HG03039 (cell line): ENCODE results near the gene ARHGDIA.

ENCODE experiments used
- ATAC-seq: cut with Tn5 transposase; IDR thresholded peaks from one replicate; pipeline ENCODE4 v1.9.1; 2021; ENCODE audit warnings: mild to moderate bottlenecking, moderate library complexity; ENCODE audit not compliant: unreplicated experiment

The ARHGDIA gene

DNA sequence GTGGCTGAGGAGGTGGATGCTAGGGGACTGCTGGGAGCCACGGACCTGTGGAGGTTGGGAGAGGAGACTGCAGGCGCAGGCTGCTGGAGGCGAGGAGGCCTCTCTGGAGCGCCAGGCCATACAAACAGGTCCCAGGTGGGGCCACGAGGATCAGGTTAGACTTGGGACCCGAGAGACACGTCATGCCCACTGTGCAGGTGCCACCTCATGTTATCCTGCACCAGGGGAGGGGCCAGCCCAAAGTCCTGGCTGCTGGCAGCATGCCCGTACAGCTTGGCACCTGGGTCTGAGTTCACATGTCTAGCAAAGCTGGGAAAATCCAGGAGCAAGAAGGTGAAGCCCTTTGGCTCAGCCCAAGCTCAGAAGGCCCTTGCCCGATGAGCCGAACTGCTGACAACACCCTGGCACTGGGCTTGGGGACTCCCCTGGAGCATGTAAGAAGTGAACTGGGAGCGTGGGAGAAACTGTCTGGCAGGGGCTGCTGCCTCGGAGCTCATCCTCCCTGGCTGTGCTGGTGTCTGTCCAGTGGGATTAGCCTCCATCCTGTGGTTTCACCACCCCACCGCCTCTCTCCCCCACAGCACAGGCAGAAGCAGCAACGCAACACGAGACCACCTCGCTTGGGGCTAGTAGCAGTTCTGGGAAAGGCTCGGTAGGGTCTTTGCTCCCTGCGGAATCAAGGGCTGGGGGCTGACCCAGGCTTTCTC, 5.3 kb downstream of the ARHGDIA start:
- ATAC-seq: no peak

DNA sequence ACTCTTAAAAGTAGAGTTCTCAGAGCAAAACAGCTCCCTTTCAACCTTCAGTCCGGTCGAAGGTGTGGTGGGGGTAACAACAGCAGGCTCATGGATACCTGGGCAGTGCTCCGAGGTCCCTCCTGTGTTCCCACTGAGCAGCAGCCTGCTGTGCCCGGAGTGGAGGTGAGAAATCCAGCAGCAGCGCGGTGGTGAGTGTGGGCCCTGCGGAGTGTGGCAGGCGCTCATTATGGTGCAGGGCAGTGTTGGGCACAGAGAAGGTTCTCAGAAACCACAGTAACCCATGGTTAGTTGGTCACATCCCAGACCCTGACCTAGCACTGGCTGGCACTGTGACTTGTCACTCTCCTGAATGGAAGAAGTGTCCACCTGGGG, 5.8 kb downstream of the ARHGDIA start:
- no peak for ATAC-seq

DNA sequence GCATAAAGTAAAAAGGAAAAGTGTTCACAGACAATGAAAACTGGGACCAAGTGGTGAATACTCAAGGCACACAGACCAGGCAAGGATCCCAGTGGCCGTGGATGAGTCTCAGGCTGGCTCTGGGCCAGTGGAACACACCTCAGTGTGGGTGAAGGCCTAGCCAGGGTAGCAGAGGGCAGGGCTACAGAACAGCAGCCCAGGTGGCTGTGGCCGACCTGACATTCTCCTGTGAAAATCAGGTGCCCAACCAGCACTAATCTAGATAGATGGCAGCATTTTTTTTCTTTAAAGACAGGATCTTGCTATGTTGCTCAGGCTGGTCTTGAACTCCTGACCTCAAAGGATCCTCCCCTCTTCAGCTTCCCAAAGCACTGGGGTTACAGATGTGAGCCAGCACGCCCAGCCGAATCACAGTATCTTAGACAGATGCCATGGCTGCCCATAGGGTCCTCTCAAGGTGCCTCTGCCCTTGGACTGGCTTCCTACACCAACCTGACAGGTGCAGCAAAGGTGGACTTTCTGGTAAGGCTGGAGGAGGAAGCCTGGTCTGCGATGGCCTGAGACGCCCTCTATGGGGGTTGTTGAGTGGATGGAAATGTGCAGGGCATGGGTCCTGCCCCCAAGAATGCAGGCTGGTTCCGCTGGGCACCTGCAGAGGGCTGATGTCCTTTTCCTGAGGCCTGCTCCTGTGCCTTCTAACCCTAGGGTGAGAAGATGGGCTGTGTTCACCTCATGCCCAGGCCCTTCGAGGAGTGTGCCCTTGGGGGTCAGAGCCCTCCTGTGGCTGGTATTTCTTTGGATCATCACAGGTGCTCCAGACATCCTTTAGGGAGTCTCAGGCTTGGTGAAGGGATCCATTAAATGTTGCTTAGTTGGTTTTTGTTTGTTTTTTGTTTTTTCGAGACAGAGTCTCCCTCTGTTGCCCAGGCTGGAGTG, 7.0 kb downstream of the ARHGDIA start:
- no peak for ATAC-seq

DNA sequence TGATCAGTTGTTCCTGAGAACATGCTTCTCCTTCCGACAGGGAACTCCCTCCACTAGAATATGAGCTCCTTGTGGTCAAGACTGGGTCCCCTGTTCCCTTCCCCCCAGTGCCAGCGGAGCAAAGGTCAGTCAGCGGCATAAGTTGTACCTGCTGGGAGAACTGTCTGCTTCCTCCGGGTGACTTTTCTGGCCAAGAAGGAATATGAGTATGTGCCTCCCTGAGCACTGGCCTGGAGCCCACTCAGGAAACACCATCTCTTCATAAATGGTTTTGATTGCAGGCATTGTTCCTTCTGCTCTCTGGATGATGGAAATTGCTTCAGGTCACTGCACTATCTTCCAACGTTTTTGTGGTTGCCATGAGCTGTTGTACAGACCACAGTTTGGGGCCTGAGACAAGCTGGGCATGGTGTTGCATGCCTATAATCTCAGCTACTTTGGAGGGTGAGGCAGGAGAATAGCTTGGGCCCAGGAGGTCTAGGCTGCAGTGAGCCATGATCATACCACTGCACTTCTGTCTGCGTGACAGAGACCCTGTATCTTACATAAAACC, 7.9 kb downstream of the ARHGDIA start:
- no peak for ATAC-seq

DNA sequence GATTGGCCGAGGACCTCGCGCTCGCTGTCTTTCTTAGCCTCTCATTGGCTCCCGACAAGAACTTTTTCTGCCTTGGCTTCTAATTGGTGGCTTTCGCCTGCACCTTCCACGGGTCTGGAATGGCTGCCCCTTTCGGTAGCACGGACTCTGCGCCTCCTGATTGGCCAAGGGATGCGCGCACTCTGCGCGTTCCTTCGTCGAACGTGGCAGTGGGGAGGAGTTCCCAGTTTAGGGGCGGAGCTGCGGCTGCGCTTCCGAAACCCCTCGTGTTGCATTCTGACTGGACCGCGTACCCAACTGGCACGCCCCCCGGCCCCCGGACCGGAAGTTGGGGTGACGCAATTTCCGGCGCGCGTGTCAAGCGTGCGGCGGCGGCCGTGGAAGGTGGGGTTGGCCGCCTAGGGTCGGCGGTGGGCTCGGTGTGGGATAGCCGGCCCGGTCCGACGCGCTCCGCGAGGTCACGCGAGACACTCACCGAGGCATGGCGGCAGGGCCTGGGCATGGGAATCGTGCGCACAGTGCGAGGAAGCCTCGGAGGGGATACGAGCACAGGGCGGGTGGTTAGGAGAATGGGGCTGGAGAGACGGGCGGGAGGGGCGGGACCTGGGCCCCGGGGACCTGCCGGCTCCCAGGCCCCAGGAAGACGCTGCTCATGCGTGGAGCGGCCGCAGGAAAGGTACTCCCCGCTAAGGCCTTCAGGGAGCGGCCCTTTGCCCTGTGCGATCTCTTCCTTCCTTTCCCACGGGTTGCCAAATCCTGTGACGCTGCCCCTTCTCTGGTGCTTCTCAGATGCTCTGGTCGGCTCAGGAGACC, 10.2 kb downstream of the ARHGDIA start:
- peak; percentile 73 for ATAC-seq

DNA sequence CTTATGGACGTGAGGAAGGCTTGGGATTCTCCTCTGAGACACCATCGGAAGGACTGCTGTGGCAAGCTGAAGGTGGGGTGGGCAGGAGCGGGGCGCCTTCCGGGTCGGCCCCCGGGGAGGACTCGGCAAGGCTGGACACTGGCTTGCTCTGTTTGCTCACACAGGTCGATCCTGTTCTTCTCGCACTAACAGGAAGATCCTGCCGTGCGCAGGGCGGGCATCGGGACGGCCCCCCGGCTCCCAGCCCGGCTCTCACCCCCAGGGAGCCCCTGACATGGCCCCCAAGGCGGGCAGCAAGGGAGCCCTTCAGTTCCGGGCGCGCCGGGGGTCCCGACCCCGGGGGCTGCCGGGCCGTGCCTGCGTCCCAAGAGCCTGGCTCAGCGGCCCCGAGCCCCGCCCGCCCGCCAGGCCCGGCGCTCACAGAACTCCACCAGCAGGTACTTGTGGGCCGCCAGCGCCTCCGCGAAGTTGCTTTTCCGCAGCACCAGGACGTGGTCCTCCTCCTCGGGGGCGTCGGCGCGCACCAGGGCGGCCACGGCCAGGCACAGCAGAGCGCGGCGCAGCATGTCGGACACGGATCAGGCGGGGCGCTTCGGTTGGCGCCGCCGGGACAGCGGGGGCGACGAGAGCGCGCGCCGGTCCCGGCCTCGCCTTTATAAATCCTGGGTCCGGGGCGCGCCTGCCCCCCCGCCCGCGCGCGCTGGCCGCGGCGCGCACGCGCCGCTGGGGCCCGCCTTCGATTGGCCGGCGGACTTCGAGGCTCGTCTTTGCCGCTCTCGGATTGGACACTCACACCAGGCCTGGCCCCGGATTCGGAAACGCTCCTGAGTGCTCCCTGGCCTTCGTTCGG, 11.0 kb downstream of the ARHGDIA start, which contains the start of gene P4HB:
TSS of gene P4HB (minus strand) at position 630 of the 850 bp plus-strand sequence. CDS start at position 566, 64 bp downstream.
- ATAC-seq: peak; percentile 5

DNA sequence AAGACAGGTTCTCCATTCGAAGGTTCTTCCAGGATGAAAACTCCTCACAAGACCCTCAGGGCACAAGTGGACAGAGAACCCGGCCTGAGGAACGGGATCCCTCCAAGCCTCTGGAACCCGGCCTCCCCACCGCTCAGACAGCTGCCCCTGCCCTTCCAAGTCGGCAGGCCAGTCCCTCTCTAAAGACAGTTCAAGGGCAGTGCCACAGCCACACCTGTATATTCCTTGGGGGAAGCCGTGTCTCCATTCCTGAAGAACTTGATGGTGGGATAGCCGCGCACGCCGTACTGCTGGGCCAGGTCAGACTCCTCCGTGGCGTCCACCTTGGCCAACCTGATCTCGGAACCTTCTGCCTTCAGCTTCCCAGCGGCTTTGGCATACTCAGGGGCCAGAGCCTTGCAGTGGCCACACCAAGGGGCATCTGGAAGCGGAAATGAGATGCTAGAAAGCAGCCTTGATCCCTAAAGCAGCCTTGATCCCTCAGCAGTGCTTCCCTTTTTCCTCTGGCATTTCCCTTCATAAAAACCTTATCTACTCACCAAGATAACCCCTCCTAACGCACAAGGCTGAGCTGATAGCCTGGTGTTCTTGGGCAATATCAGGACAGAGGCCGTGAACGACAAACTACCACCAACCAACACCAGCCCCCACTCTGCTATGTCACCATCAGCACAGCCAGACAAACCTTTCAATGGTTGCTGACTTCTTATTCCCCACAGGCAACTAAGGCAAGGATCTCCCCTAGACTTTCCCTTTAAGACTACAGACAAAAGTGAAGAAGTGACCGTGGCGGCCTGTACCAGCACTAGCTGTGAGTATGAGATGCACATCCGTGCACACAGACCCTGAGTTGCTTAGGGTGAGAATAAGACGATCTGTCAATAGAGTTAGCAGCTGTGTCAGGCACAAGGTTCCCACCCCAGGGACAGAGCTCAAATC, 11.9 kb downstream of the ARHGDIA start:
- no peak for ATAC-seq

DNA sequence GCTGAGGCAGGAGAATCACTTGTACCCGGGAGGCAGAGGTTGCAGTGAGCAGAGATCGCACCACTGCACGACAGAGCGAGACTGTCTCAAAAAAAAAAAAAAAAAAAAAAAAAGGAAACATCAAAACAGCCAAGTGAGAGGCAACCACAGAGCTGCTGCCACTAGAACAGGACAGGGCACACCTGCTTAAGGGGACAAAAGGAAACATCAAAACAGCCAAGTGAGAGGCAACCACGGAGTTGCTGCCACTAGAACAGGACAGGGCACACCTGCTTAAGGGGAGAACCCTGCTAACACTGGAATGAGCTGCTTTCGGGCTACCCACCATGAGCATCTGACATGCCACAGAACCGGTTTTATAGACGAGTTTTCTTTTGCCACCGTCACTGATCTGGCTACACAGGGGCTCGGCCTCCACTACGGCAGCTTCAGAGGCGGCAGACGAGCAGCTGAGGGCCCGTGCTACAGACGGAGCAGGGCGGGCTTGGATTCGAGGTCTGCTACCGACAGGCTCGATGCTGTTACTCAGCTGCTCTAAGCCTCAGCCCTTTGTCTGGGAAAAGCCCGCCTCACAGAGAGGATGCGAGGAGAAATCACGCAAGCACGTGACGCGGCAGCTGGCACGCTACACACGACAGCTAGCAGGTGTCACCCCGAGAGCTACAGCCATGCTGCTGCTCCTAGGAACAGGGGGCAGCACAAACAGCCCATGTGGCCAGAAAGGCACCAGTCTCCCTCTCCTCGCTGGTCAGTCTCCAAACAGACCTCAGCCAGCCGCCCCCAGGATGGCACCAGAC, 12.8 kb downstream of the ARHGDIA start:
- ATAC-seq: no peak

DNA sequence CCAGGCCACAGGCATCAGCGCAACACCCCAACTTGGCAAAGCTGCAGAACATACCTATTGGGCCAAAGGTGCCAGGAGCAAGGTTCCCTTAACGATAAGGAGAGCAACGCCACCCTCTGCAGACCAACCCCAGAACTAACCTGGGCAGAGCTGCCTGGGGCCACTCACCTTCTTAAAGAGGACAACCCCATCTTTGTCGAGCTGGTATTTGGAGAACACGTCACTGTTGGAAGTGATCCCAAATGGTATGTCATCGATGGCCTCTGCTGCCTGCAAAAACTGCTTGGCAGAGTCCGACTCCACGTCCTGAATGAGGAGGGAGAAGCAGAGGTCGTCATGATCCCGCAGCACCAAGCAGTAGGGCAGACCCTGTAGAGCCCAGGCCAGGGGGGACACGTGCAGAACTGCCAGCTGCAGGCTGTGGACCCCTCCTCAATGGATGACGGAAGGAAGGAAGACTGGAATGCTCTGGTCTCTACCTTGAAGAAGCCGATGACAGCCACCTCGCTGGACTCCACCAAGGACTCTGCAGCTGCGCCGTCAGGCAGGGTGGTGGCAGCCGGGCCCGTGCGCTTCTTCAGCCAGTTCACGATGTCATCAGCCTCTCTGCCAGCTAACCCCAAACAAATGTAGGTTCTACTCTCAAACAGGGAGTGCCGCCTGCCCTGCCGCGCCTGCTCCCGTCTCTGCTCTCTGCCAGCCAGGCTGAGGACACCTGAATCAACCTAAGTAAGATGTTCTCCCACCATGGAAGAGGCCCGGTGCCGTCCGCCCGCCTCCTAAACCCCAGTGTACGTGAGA, 16.0 kb downstream of the ARHGDIA start:
- ATAC-seq: no peak

DNA sequence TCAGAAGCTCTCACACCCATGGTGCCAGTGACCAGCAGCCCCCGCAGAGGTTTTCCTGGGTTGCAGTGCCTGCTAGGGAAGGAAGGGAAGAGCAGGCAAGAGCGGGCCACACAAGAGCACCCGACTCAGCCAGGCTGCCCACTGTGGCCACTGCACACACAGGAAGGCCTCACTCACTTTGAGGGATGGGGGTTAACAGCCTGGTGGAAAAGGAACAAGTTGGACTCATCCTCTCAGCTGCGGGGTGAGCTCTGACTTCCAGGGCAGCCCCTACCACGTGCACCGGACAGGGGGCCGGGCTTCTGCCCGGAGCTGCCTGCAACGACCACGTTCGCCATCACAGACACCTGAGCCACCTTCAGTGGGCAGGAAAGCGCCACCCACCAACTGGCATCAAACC, 18.9 kb downstream of the ARHGDIA start:
- no peak for ATAC-seq

DNA sequence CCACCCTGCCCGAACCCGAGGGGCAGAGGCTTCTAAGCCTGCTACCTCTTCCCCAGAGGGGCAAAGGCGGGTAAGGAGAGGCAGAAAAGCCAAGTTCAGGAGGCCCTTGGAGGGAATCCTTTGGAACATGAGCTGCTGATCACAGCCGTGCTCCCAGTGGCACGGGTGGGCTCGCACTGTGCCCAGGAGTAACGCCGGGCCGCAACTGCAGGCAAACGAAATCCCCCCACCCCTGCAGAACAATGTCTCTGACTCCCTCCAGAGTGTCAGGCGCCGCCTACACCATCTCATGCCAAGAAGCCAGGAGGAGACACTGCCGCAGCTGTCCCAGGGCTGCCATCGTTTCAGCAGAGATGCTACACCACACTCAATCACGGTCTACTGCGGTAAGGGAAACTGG, 19.7 kb downstream of the ARHGDIA start:
- no peak for ATAC-seq

DNA sequence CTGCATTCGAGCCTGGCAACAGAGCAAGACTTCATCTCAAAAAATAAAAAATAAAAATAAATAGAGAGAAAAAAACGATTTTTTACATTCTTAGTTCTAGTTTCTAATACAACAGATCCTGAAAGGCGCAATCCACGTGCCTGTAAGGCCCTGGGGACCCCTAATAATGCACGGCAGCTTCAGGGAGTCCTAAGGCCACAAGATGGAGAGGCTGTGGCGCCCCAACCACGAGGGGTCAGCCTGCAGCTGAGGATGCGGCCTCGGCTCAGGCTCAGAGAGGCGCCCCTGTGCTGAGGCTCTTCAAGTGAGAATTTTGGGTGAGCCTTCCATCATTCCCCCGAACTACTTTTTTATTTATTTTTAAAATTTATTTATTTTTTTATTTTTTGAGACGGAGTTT, 21.7 kb downstream of the ARHGDIA start:
- ATAC-seq: no peak

DNA sequence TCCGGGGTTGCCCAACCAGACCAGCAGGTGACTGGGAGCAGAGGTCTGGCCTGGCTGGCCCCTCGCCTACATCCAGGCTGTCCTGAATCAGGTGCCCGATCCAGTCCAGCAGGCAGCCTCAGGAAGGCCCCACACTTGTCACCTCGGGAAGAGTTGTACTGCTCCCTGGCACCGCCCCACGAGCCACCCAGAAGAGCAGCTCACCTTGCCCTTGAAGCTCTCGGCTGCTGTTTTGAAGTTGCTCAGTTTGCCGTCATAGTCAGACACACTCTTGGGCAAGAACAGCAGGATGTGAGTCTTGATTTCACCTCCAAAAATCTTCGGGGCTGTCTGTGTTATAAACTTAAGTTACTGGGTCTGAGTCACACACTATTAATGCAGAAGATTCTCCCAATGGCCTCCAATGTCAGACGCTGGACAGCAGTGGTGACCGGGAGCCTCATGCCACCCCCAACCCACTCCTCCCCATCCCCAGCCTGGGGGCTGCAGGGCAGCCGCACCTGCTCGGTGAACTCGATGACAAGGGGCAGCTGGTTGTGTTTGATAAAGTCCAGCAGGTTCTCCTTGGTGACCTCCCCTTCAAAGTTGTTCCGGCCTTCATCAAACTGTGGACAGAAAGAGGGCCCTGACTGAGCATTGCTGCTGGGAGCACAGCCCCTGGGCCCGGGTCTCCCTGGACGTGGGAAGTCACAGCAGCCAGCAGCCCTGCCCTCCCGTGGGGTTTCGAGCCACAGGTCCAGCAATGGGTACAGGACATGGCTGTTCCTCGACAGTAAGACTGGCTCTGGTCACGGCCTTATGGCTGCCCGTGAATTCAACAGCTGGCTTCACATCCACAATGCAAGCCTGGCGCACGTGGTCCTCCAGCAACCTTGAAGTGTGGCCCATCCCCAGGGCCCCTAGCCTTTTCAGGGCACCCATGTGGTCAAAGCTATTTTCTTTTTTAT, 24.1 kb downstream of the ARHGDIA start:
- no peak for ATAC-seq

DNA sequence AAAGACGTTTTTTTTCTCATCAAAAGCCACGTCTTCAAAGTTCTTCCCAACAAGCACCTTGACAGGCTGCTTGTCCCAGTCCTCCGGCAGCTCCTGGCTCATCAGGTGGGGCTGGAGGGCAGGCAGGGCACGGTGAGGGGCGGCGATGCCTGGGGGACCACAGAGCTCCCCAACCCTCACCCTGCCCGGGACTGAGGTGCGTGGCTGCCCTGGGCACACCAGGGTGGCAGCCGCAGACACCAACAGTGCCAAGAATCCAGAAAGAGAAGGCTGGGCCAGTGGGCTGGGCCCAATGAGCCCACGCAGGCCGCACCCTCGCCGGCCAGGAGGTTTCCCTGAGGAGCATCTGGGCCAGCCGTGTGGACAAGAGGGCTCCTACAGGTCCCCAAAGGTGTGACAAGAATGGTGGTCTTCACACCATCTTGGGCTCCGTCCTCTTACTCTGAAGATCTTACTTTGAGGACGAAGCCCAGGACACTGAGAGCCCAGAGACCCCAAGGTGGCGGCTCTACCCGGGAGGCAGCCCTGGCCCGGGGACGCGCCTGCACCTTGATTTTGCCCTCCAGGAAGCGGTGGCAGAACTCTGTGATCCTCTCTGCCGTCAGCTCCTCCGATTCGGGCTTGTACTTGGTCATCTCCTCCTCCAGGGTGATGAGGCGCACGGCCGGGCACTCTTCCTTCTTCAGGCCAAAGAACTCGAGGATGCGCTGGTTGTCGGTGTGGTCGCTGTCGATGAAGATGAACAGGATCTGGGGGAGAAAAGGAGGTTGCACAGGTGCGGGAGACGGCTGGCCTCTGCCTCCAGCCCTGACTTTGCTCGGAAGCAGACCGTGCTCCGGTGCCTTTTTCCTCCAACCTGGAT, 25.0 kb downstream of the ARHGDIA start:
- ATAC-seq: no peak

DNA sequence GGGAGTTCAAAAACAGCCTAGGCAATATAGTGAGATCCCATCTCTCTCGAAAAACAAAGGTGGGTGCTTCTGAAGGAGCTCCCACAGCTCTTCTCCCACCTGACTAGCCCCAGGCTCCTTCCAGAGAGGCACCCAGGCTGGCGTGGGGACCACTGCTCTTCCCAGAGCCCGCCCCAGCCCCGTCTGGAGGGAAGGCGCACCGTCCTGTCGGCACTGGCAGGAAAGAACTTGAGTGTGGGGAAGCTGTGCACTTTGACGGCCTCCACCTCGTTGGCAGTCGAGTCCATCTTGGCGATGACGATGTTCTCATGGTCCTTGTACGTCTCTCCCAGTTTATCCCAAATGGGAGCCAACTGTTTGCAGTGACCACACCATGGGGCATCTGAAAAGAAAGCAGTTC, 25.8 kb downstream of the ARHGDIA start:
- ATAC-seq: no peak
